ENCODE data around the gene FSD2. TPM values are rescaled to one million over a fixed set of nuclear protein-coding genes. Genes with fewer than 3 reads are reported as not detected.

The FSD2 gene
- total and polyA plus RNA-seq, 2 experiments from 2014 or later = 0.18 TPM; not detected in 1

- ATAC-seq = peak; percentile 67
Observed at GRCh38 chr15:82730022-82730530, 75.8 kb downstream of the FSD2 start.

More at GRCh38 chr15:82730022-82730530, 75.8 kb downstream of the FSD2 start:
- TF ChIP-seq EZH2phosphoT487 (IDR thresholded peaks at IDR 0.05; ENCODE audit: unreplicated experiment) (no peak), CTCF (conservative IDR thresholded peaks at IDR 0.05; ENCODE audit: low read depth in 2 of 2) (no peak), ETS1 (IDR thresholded peaks at IDR 0.05) (no peak), CREB1 (CRISPR knock-in tag; IDR thresholded peaks at IDR 0.05; ENCODE audit: low read depth) (no peak), ZNF331 (CRISPR knock-in tag; IDR thresholded peaks at IDR 0.05; ENCODE audit: low read depth) (no peak), ZNF462 (CRISPR knock-in tag; IDR thresholded peaks at IDR 0.05) (no peak), NANOG (IDR thresholded peaks at IDR 0.05; ENCODE audit: borderline replicate concordance) (no peak)
- no peaks in the 10 kb centered on the region for H4K20me1 ChIP-seq (replicated peaks; ENCODE audit: insufficient read depth)
- no peak overlapping the region for H3K27ac ChIP-seq (ENCODE audit: low read depth)
- no peak overlapping the region for H3K4me2 ChIP-seq
- H3K4me1 ChIP-seq (ENCODE audit: insufficient read depth) = no peaks in the 10 kb centered on the region
- no peak overlapping the region for H3K27ac Mint-ChIP-seq
- no peaks in the 10 kb centered on the region for H3K9me3 Mint-ChIP-seq
- no peaks in the 10 kb centered on the region for H3K27me3 Mint-ChIP-seq (ENCODE audit: insufficient read depth, low read depth, poor library complexity)
- H3K4me1 Mint-ChIP-seq = no peaks in the 10 kb centered on the region
- no peak overlapping the region for H3K4me3 ChIP-seq
- H3K36me3 Mint-ChIP-seq (ENCODE audit: low read depth) = no peaks in the 10 kb centered on the region
- no peaks in the 10 kb centered on the region for H3F3A ChIP-seq (replicated peaks; ENCODE audit: low read depth)
- H3K79me2 ChIP-seq (replicated peaks; ENCODE audit: insufficient read depth) = no peaks in the 10 kb centered on the region
- H3K9me2 ChIP-seq (ENCODE audit: insufficient read depth) = no peaks in the 10 kb centered on the region
- no peak overlapping the region for H3K4me3 Mint-ChIP-seq
- peak; percentile 38 for DNase-seq (ENCODE audit: low spot score)
- H2AFZ ChIP-seq = no peak overlapping the region
- H3K27me3 ChIP-seq (ENCODE audit: insufficient read depth) = no peaks in the 10 kb centered on the region
- no peaks in the 10 kb centered on the region for H3K36me3 ChIP-seq (ENCODE audit: insufficient read depth)

Data from GM23338 (cell line).